Inferior parietal cortex (tissue), 1 donor: ENCODE data around the gene TMC4.
A peak's percentile ranks its signal among the peaks of the same experiment; 100 is the strongest.
"Not testable (repeated sequence)": the region's sequence is repeated elsewhere in the genome, so short reads cannot be mapped to it uniquely, and the experiment has no call there.

Experiments
- DNase-seq: peaks from one replicate; pipeline ENCODE4 v3.0.0-alpha.2; 2016; ENCODE audit errors: extremely low spot score

TMC4 gene

DNA sequence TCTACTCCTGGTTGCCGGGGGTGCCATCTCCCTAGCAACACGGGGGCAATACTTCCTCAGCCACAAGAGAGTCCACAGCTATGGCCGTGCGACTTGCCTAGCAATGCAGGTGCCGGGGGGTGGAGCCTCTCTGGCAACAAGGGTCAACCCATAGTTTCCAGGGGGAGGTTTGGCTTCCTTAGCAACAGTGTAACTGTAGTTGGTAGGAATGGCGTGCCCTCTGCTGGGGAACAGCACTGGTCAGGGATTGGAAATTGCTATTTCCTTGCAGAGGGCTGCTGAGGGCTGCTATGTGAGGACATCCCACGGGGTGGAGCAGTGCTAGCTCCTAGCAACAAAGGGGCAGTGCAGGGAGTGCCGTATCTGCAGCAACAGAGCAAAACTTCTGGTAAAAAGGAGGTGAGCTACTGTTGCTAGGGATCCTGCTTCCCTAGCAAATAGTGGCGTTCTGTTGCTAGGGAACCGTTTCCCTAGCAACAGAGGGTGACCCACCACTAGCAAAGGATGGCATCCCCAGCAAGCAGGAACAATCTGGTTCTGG, 7.0 kb upstream of the TMC4 start:
- no peak for DNase-seq

DNA sequence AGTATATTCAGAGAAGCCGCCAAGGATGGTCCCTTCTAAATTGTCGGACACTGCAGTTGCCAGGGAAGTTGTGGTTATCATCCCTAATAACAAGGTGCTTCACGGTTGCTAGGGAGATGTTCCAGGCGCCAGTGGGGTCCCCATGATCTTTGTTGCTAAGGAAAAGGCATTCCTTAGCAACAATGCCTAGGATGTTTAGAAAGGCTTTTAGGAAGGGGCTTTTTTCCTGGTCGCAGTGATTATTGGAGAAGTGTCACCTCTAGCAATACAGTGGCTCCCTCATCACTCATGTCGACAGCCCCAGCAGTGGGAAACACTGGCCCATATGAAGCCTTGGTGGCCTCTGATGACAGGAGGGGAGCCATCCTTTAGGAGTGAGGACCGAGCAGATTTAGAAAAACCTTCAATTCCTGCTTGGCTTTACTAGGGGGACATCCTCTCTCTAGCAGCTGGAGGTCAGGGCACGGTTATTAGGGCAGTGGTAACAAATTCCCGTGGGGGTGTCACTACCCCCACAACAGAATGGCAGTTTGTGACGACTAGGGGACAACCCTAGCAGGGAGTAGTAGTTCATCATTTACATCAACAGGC, 6.4 kb upstream of the TMC4 start:
- DNase-seq: no peak

DNA sequence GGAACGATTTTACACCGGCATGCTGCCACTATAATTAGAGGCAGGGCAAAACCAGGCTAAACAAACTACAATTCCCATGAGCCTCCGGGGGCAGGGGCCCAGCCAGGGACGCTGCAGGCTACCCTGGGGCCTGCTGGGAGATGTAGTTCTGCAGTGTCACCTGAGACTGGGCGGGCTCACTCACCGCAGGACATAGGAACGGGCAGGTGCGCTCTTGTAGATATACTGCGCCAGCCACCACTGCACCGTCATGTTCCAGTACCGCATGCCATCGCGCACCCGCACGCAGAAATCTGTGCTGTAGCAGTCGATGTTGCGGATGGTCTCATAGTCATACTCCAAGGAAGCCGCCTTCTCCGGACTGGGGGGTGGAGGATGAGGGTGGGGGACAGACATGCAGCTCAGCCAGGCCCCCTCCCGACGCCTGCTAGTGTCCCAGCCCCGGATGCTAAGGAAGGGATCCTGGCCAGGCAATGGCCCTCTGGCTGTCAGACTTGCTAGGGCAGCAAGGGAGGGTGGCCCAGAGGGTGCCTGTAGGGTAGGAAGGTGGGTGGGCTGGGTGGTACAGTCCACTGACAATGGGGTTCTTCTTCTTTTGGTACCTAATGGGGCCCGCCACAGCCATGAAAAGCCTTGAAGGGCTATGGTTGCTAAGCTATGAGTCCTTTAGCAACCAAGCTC, 5.8 kb upstream of the TMC4 start:
- no peak for DNase-seq

DNA sequence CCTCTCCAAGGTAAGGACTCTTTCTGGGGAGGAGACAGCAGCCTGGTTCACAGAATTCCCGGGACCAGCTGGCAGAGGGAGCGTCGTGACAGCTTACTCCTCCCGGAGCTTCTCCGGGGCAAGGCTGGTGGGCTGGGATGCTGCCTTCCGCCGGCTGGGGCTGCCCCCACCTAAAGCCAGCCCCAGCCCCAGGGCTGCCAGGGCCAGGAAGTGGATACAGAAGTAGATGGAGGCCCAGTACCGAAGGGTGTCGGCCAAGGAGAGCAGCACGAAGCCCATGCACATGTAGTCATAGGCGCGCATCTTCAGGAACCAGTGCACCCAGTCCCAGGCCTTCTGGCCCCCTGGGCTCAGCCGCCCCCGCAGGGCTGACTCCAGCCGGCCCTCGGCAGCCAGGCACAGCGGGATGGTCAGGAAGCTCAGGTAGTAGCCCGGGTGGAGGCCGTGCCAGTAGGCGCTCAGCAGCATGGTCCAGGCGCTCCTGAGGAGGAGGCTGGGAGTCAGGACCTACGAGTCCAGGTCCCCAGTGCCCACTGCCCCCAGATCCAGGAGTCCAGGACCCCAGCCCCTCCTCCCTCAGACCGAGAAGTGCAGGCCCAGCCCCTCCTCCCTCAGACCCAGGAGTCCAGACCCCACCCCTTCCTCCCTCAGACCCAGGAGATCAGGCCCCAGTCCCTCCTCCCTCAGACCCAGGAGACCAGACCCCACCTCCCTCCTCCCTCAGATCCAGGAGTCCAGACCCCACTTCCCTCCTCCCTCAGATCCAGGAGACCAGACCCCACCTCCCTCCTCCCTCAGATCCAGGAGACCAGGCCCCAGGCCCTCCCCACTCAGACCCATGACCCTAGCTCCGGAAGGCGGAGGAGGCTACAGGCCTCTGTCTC, 1.2 kb upstream of the TMC4 start:
- no peak for DNase-seq

DNA sequence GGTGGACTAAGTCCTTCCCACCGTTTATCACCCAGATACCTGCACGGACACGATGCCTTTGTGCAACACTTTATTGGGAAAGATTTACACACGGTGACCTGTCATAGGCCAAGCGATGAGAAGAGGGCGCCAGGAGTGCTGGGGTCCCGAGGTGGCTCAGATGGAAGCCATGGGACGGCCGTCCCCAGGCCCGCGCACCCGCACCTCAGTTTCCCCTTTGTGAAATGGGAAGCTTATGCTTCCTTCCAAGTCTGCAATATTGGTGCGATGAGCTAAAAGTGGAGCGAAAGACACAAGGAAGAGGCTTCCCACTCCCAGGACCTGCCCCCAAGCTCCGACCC, 369 bp upstream of the TMC4 start:
- DNase-seq: no peak

DNA sequence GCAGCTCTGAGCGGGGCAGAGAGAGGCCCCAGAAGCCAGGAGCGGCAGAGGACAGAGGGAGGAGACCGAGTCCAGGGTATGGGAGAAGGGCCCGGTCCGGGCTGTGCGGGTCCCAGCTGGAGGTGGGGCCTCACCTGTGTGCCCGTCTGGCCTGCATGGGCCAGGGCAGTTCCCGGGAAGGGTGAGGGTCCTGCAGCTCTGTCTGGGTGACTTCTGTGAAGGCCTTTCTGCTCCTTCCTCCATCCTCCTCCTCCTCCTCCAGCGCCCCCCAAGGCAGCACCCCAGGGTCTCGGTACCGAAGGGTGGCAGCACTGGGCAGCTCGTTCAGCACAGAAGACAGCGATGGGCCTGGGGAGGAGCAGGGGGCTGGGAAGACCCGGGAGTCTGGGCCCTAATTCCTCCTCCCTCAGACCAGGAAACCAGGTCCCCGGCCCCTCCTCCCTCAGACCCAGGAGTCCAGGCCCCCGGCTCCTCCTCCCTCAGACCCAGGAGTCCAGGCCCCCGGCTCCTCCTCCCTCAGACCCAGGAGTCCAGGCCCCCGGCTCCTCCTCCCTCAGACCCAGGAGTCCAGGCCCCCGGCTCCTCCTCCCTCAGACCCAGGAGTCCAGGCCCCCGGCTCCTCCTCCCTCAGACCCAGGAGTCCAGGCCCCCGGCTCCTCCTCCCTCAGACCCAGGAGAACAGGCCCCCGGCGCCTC, 1.1 kb downstream of the TMC4 start:
- not testable (repeated sequence) for DNase-seq

DNA sequence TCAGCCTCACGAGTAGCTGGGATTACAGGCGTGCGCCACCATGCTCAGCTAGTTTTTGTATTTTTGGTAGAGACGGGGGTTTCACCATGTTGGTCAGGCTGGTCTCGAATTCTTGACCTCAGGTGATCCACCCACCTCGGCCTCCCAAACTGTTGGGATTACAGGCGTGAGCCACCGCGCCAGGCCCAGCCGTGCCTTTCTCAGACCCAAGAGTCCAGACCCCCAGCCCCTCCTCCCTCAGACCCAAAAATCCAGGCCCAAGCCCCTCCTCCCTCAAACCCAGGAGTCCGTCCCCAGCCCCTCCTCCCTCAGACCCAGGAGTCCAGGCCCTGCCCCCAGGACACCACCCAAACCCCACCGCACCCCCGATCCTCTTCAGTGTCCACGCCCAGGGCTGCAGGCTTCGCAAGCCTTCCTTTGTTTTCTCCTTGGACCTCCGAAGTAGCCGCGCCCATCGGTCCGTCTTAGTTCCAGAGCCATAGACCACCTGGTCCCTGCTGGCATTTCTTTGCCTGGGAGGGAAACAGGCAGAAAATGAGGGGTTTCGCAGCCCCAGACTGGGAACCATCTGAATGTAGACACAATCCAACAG, 3.7 kb downstream of the TMC4 start:
- DNase-seq: no peak

DNA sequence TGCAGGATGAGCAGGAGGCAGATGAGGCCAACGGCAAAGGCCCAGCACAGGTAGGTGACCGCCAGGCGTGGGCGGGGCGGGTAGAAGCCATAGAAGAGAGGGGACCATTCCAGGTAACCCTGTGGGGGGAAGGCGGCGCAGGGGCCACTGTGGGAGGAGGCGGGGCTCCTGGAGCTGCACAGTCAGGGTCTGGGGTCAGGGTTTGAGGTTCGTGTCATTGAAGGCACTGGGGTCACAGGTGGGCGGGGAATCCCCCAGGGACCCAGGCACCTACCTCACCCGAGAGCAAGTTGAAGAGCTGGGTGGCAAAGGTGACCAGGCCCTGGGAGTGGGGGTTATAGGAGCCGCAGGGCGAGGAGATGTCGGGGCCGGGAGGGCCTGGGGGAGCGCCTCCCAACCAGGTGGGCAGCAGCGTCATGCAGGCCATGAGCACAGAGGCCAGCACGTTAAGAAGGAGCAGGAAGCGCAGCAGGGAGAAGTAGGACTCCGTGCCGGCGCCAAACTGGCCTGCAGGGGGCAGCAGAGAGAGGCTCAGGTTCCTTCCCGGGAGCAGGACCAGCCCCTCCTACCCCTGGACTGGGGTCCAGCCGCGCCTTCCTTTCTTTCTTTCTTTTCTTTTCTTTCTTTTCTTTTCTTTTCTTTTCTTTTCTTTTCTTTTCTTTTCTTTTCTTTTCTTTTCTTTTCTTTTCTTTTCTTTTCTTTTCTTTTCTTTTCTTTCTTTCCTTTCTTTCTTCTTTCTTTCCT, 4.6 kb downstream of the TMC4 start:
- peak; percentile 88 for DNase-seq

DNA sequence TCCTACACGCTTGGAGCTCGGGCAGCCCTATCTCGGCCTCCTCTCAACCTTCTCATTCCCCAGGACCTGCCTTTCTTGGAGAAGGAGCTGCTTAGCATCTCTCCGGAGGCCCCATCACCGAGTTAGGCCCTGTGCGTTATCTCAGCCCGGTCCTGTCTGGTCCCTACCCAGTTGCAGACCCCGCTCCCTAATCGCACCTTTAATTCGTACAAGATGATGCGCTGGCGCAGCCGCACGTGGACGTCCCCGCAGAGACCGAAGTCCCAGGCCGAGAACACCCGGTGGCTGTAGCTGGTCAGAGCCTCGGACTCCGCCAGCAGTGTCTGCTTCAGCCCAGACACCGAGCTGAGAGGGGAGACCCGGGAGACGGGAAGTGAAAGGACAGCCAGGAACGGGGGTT, 7.7 kb downstream of the TMC4 start:
- no peak for DNase-seq

DNA sequence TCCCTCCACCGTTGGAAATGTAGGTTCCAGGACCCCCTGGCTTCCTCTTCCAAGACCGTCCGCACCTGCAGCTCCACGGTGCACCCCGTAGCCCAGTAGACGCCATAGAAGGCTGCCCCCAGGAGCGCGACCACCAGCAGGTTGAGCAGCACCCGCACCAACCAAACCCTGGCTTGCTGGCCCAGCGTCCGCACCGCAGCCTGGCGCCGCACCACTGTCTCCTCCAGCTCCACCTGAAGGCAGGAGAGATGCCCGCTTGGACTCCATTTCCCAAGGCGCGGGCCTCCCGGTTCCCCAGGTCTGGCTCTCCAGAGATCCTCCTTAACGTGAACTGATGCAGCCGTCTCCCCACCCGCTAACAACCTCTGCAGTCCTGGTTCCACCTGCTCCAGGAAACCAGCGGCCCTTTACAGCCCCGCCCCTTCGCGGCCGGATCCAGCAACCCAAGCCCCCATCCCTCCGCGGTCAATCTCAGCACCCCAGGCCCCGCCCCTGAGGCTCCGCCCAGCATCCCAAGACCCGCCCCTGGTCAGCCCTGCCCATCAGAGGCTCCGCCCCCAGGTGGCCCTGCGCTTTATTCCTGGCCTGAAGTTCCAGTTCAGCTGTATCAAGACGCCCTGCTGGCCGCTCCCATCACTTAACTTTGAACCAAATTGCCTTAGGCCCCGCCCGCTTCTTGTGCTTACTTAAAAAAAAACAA, 8.4 kb downstream of the TMC4 start:
- no peak for DNase-seq

DNA sequence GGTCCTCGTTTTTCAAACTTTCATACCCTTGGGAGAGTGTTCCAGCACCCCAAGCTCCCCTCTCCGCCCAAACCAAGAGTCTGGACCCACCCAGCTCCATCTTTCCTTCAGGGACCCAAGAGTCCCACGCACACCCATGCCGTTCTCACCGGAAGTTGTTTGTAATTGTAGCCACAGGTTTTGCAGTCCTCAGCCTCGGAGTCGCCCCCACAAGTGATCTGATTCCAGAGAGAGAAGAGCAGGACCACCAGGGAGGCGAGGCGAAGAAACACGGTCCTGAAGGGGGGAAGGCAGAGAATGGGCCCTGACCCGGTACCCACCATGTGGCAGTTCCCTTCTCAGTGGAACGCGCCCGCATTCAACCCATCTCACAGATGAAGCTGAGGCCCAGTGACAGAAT, 10.1 kb downstream of the TMC4 start:
- no peak for DNase-seq

DNA sequence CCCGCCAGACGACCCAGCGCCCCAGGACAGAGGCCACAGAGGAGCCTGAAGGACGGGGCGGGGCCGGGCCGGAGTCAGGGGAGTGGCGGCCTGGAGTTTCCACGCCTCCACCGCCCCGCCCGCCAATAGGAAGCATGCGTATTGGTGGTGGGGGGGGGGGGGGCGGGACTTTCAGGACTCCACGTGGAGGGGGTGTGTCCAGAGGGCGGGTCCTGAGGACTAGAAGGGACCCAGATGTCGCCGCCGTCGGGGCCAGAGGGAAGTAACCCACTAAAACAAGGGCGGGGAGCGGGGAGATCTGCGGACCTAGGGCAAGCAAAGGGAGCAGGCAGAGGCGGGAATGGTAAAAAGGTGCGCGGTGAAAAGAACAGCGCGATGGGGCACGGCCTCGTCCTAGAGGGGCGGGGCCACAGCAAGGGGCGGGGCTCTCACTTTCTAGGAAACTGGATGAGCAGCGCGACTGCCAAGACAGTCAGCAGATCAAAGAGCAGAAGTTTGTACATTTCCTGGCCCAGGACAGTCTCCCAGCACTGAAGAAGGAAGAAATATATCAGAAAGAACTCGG, 10.6 kb downstream of the TMC4 start:
- peak; percentile 23 for DNase-seq

DNA sequence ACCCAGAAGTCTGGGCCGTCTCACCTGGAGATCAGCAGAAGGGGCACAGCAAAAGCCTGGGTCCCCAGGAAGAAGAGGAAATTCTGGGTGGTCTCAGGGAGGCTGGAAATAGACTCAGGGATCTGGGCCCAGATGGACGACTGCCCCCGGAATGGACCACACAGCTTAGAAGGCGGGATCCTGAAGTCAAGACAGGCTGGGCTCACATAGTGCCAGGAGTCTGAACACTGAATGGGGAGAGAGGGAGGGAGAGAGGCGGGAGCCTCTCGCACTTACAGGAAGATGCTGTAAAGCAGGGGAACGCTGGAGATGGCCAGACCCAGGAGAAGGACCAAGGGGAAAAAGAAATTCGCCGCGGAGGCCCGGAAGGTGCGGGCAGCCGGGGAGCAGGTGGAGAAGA, 12.1 kb downstream of the TMC4 start:
- no peak for DNase-seq

DNA sequence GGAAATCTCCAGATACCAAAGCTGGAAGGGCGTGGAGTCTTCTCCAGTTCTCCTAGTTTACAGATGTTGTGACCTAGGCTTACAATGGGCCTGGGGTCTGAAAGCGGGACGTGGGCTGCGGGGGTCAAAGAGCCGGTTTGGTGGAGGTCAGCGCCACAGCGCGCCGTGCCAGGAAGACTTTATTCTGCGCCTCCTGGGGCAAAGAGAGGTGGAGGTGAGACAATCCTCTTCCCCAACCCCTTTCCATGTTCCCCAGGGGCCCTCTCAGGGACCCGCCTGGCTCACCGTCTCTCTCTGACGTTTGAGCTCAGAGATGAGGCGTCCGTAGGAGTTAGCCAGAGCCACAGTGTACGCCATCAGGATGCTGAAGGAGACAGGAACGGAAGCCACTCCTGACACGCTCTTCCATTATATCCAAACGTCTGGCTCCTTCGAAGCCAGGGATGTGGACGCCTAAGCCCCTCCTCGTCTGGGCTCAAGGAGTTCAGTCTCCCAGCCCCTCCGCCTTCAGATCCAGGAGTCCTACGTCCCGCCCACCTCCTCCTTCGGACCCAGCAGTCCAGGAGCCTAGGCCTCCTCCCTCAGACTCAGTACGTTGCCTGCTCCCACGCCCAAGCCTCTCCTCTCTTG, 12.7 kb downstream of the TMC4 start:
- peak; percentile 21 for DNase-seq

DNA sequence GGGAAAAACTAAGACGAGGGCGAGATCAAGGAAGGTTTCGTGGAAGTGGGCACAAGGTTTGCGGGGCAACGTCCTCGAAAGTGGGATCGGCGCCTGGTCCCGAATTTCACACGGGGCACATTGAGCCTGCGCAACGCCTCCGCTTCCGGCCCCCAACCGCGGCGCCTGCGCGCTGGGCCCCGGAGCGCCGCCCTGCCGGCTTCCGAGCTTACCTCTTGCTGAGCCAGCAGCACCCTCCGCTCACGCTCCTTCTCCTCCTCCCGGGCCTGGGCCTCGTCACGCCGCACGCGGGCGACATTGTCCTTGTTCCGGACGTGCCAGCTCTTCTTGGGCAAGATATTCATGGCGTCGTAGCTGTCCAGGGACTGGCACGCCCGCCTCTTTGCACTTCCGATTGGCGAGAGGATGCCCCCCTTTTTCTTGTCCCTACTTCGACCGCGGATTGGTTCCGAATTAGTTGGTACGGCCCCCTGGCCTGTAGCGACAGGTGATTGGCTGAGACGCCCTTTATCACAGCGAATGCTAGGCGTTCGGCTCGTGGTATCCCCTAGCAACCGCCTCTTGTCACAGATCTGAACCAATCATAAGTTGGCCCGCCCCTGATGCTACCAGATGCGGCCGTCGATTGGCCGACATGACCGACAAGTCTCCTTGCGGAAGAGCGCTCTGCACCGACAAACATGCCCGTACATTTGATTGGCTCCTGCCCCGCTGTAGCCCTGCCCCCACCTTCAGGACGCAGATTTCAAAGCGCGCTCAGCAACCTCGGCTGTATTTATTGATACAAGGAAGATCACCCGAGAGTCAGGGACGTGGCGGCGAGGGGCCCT, 13.4 kb downstream of the TMC4 start, which contains the start of gene LENG1:
TSS of gene LENG1 (minus strand) at position 370 of the 830 bp plus-strand sequence. CDS start at position 344, 26 bp downstream.
- DNase-seq: peak; percentile 100

DNA sequence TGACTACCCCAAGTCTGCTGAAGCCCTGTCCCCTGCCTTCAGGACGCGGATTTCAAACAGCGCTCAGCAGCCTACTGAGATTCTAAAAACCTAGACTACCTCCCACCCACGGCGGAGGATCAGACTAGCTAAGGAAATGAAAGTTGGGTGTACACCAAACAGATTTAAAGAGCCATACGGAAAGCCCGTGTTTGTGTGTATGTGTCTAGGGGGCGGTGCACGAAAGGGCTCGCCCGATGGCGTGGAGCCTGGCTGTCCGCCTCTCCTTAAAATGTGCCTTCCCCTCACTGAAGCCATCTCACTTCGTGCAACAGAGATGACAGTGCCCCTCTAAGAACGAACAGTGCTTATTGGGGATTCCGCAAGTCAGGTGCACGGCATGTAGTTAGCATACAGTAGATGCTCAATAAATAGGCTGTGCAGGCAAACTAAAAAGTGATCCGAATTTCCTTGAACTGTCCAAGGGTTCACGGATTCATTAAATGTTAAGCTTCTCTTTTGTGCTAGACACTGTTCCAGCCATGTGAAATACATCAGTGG, 14.1 kb downstream of the TMC4 start:
- DNase-seq: no peak

DNA sequence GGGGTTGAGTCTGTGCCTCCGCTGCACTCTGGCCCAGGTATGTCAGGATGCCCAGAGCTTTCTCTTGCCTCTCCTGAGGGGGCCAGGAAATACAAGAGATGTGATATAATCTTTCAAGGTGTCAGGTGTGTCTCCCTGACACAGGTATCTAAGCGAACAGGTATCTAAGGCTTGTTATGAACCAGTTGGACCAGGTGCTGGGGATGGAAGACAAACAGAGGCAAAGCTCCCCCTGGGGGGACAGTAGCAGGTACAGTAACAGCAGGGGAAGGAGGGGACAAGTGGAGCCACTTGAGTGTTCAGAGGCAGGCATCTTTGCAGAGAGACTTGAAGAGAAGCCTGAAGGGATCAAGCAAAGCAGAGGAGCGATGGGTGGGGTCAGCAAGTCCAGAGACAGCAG, 16.0 kb downstream of the TMC4 start:
- DNase-seq: no peak

DNA sequence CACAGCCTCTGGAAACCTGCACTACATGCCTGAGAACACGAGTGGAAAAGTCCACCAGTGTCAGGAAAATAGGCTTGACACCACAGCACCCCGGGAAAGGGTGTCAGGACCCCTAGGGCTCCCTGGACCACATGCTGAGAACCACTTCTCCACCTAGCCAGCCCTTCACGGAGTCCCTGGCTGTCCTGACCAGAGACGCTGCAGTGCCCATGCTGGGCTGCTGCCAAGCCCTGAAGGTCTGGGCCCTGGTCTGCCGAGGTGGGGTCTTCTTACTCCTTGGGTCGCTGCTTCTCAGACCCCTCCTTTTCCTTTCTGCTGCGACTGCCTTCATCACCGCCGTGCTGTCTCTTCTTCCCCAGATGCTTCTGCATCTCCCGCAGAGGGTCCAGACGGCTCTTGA, 16.5 kb downstream of the TMC4 start:
- DNase-seq: no peak
